GM21528 (cell line): ENCODE measurements around the gene PLSCR1.
"Not testable (repeated sequence)": the region's sequence is repeated elsewhere in the genome, so short reads cannot be mapped to it uniquely, and the experiment has no call there.

Source experiments
- ATAC-seq: cut with Tn5 transposase; IDR thresholded peaks from one replicate; pipeline ENCODE4 v1.9.1; 2021; ENCODE audit warnings: mild to moderate bottlenecking, moderate library complexity; ENCODE audit not compliant: unreplicated experiment, low FRiP score

The PLSCR1 gene

GRCh38 chr3:146519810-146520209 is 24.6 kb downstream of the PLSCR1 start:
- ATAC-seq: no peak

- ATAC-seq: no peak
Observed at GRCh38 chr3:146517684-146518435, 26.5 kb downstream of the PLSCR1 start.

- ATAC-seq: no peak
Observed at GRCh38 chr3:146513386-146514051, 30.9 kb downstream of the PLSCR1 start.

GRCh38 chr3:146511402-146512134 is 32.8 kb downstream of the PLSCR1 start:
- ATAC-seq: no peak

- ATAC-seq: no peak
Observed at GRCh38 chr3:146507331-146508120, 36.9 kb downstream of the PLSCR1 start.

- ATAC-seq: no peak
Observed at GRCh38 chr3:146505516-146505915, 38.9 kb downstream of the PLSCR1 start.

- ATAC-seq: no peak
Observed at GRCh38 chr3:146504498-146505197, 39.8 kb downstream of the PLSCR1 start.

- peak; percentile 95 for ATAC-seq
Observed at GRCh38 chr3:146503461-146504202, 40.8 kb downstream of the PLSCR1 start.

GRCh38 chr3:146502887-146503460 is 41.4 kb downstream of the PLSCR1 start:
- no peak for ATAC-seq

GRCh38 chr3:146501752-146502151 is 42.7 kb downstream of the PLSCR1 start:
- ATAC-seq: peak; percentile 29

GRCh38 chr3:146499701-146500100 is 44.7 kb downstream of the PLSCR1 start:
- no peak for ATAC-seq

GRCh38 chr3:146498002-146498736 is 46.2 kb downstream of the PLSCR1 start:
- ATAC-seq: no peak

GRCh38 chr3:146497145-146497843 is 47.1 kb downstream of the PLSCR1 start:
- ATAC-seq: not testable (repeated sequence)

- ATAC-seq: no peak
Observed at GRCh38 chr3:146496726-146497125, 47.7 kb downstream of the PLSCR1 start.

GRCh38 chr3:146496251-146496650 is 48.2 kb downstream of the PLSCR1 start:
- no peak for ATAC-seq

- ATAC-seq: no peak
Observed at GRCh38 chr3:146493761-146494160, 50.6 kb downstream of the PLSCR1 start.

GRCh38 chr3:146493221-146493620 is 51.2 kb downstream of the PLSCR1 start:
- no peak for ATAC-seq

GRCh38 chr3:146491303-146491702 is 53.1 kb downstream of the PLSCR1 start:
- ATAC-seq: no peak
